ENCODE data around the gene KCTD16. TPM values are rescaled to one million over a fixed set of nuclear protein-coding genes. Genes with fewer than 3 reads are reported as not detected.
A peak's percentile ranks its signal among the peaks of the same experiment; 100 is the strongest.

The KCTD16 gene
- total and polyA plus RNA-seq, 2 donors from 2014 or later, result 0.24 to 2.5 TPM

DNA sequence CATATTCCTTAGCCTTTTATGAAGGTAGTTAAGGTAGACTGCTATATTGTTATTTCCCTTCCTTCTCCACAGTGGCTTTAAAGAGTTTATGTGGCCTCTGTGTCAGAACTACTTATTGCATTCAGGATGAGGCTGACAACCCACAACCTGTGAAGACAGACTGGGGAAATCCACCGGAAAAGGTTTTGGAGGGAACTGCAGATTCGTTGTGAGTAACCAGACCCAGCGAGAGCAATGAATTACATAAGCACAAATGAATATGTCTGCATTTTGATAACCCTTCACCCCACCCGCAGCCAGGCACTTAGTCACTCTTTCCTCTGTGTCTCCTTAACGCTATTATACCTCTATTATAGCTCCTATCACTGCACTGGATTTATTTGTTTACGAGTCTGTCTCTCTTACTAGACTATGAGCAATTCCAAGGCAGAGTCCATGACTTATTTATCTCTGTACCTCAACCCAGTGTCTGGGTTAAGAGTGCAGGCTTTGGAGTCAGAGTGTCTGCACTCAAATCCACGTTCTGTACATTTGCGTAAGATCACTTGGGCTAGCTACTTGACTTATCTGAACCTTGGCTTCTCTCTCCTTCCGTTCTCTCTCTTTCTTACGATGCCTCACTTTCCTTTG lies 19.2 kb downstream of the KCTD16 start:
- H3K36me3 ChIP-seq (ENCODE audit: control insufficient read depth in 2 of 3, insufficient read depth in 3 of 3, low read length in 3 of 3), result no peaks in the 10 kb centered on the region
- FAIRE-seq (no peak), DNase-seq (peak in 1 of 5 donors; percentile 59)
- TF ChIP-seq, protein P1, sequence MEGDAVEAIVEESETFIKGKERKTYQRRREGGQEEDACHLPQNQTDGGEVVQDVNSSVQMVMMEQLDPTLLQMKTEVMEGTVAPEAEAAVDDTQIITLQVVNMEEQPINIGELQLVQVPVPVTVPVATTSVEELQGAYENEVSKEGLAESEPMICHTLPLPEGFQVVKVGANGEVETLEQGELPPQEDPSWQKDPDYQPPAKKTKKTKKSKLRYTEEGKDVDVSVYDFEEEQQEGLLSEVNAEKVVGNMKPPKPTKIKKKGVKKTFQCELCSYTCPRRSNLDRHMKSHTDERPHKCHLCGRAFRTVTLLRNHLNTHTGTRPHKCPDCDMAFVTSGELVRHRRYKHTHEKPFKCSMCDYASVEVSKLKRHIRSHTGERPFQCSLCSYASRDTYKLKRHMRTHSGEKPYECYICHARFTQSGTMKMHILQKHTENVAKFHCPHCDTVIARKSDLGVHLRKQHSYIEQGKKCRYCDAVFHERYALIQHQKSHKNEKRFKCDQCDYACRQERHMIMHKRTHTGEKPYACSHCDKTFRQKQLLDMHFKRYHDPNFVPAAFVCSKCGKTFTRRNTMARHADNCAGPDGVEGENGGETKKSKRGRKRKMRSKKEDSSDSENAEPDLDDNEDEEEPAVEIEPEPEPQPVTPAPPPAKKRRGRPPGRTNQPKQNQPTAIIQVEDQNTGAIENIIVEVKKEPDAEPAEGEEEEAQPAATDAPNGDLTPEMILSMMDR (IDR thresholded peaks at IDR 0.05; ENCODE audit: borderline replicate concordance, extremely low read depth, insufficient read depth), result no peak
- H3K4me3 ChIP-seq (ENCODE audit: low read length in 3 of 3), result no peak overlapping the region
- no peaks in the 10 kb centered on the region for H3K27me3 ChIP-seq (ENCODE audit: control insufficient read depth, insufficient read depth, low read length)
- H3K4me1 ChIP-seq (ENCODE audit: control insufficient read depth in 2 of 3, insufficient read depth in 2 of 3, low read depth in 1 of 3, low read length in 3 of 3), result no peaks in the 10 kb centered on the region
- intact Hi-C loops (cut with DNase I), result no loop called here
- H3K27ac ChIP-seq (ENCODE audit: low read depth in 2 of 2, low read length in 2 of 2), result peak overlapping the region in 1 of 2 donors; percentile 28
- no peak overlapping the region for H3K9ac ChIP-seq (ENCODE audit: low read length in 3 of 3)
- no peaks in the 10 kb centered on the region for H3K9me3 ChIP-seq (ENCODE audit: control insufficient read depth in 2 of 3, insufficient read depth in 1 of 3, low read length in 3 of 3)

DNA sequence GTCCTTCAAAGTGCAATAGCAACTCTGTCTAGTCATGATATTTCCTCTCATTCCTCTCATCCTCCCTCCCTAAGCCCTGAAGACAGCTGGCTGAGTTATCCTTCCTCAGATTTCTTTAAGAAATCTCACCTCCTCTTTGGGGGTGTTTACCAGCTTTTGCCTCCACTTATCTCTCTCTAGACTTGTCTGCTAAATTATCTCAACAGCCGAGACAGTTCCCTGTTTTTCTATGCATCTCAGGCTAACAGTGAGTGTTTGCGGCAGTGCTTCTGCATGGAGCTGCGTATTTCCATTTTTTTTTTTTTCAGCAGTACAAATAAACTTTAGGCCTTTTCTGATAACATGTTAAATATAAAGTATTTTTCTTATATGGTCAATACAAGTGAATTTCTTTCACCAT lies 20.9 kb downstream of the KCTD16 start:
- TF ChIP-seq, protein P1 (IDR thresholded peaks at IDR 0.05; ENCODE audit: borderline replicate concordance, extremely low read depth, insufficient read depth), result no peak
- no peaks in the 10 kb centered on the region for H3K4me1 ChIP-seq (ENCODE audit: control insufficient read depth in 2 of 3, insufficient read depth in 2 of 3, low read depth in 1 of 3, low read length in 3 of 3)
- no peak overlapping the region for H3K27ac ChIP-seq (ENCODE audit: low read depth in 2 of 2, low read length in 2 of 2)
- intact Hi-C loops (cut with DNase I), result no loop called here
- DNase-seq, result no peak
- no peak for FAIRE-seq
- no peaks in the 10 kb centered on the region for H3K9me3 ChIP-seq (ENCODE audit: control insufficient read depth in 2 of 3, insufficient read depth in 1 of 3, low read length in 3 of 3)
- H3K4me3 ChIP-seq (ENCODE audit: low read length in 3 of 3), result peak overlapping the region in 2 of 3 donors; percentile 13 to 42
- H3K9ac ChIP-seq (ENCODE audit: low read length in 3 of 3), result no peak overlapping the region
- H3K27me3 ChIP-seq (ENCODE audit: control insufficient read depth, insufficient read depth, low read length), result no peaks in the 10 kb centered on the region
- no peaks in the 10 kb centered on the region for H3K36me3 ChIP-seq (ENCODE audit: control insufficient read depth in 2 of 3, insufficient read depth in 3 of 3, low read length in 3 of 3)

DNA sequence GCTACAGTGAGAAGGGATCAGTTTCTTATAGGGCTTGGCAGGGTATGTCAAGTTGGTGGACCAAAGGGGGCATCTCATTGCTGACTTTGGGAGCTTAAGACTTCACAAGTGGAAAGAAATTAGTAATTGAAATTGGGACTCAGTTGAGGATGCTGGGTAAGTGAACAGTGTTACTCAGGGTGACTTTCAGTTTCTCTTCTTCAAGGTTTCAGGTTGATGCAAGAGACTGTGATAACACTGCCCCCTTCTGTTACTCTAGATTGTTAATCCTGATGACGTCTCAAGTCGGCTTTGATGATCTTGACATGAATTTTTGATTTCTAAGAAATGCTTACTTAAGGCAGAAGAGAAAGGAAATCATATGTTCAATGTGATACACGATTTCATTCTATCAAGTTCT lies 21.3 kb downstream of the KCTD16 start:
- peak in 2 of 5 donors; percentile 34 to 68 for DNase-seq
- Histone ChIP-seq H3K36me3 (ENCODE audit: control insufficient read depth in 2 of 3, insufficient read depth in 3 of 3, low read length in 3 of 3) (no peaks in the 10 kb centered on the region), H3K4me1 (ENCODE audit: control insufficient read depth in 2 of 3, insufficient read depth in 2 of 3, low read depth in 1 of 3, low read length in 3 of 3) (no peaks in the 10 kb centered on the region), H3K9ac (ENCODE audit: low read length in 3 of 3) (no peak overlapping the region), H3K27ac (ENCODE audit: low read depth in 2 of 2, low read length in 2 of 2) (no peak overlapping the region), H3K27me3 (ENCODE audit: control insufficient read depth, insufficient read depth, low read length) (no peaks in the 10 kb centered on the region), H3K4me3 (ENCODE audit: low read length in 3 of 3) (peak overlapping the region in 2 of 3 donors; percentile 13 to 42), H3K9me3 (ENCODE audit: control insufficient read depth in 2 of 3, insufficient read depth in 1 of 3, low read length in 3 of 3) (no peaks in the 10 kb centered on the region)
- TF ChIP-seq, protein P1 (IDR thresholded peaks at IDR 0.05; ENCODE audit: borderline replicate concordance, extremely low read depth, insufficient read depth), result peak; percentile 42
- intact Hi-C loops (cut with DNase I), result no loop called here
- peak; percentile 21 for FAIRE-seq

DNA sequence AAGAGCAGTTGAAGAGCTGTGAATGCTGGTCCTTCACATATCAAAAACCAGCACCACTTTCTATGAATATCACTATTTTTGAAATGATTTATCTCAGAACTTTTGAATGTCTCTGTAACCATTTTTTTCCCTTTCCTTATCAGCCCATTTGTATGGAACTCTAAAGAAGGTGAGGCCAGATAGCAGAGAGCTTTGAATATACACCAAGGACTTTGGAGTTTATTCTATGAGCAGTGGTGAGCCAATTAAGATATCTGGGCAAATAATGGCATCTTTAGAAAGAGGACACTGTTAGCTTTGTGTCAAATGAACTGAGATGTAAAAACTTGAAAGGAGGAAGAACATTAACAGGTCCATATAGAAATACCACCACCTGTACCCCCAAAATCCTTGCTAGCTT lies 22.0 kb downstream of the KCTD16 start:
- Histone ChIP-seq H3K36me3 (ENCODE audit: control insufficient read depth in 2 of 3, insufficient read depth in 3 of 3, low read length in 3 of 3) (no peaks in the 10 kb centered on the region), H3K4me1 (ENCODE audit: control insufficient read depth in 2 of 3, insufficient read depth in 2 of 3, low read depth in 1 of 3, low read length in 3 of 3) (no peaks in the 10 kb centered on the region), H3K9ac (ENCODE audit: low read length in 3 of 3) (no peak overlapping the region), H3K27ac (ENCODE audit: low read depth in 2 of 2, low read length in 2 of 2) (no peak overlapping the region), H3K9me3 (ENCODE audit: control insufficient read depth in 2 of 3, insufficient read depth in 1 of 3, low read length in 3 of 3) (no peaks in the 10 kb centered on the region), H3K4me3 (ENCODE audit: low read length in 3 of 3) (no peak overlapping the region), H3K27me3 (ENCODE audit: control insufficient read depth, insufficient read depth, low read length) (no peaks in the 10 kb centered on the region)
- FAIRE-seq (no peak), DNase-seq (no peak)
- intact Hi-C loops (cut with DNase I), result no loop called here
- TF ChIP-seq, protein P1 (IDR thresholded peaks at IDR 0.05; ENCODE audit: borderline replicate concordance, extremely low read depth, insufficient read depth), result no peak
